GM21447 (cell line): ENCODE data around the gene MTG2.

Experiments used
- ATAC-seq: cut with Tn5 transposase; IDR thresholded peaks from one replicate; pipeline ENCODE4 v1.9.1; 2021; ENCODE audit not compliant: unreplicated experiment

Gene MTG2

GRCh38 chr20:62216636-62217566 lies 34.1 kb downstream of the MTG2 start:
- ATAC-seq, result no peak

GRCh38 chr20:62217913-62218773 lies 35.3 kb downstream of the MTG2 start:
- no peak for ATAC-seq

GRCh38 chr20:62219101-62219991 lies 36.5 kb downstream of the MTG2 start:
- ATAC-seq, result no peak

- ATAC-seq, result no peak
These were observed 37.3 kb downstream of the MTG2 start, which contains the start of gene HRH3 for GRCh38 chr20:62219992-62220665. HRH3 (minus strand) TSS chr20:62220278; CDS start chr20:62219970, 308 bp downstream.

GRCh38 chr20:62220666-62221568 lies 38.1 kb downstream of the MTG2 start:
- no peak for ATAC-seq

- ATAC-seq, result no peak
These were observed 39.5 kb downstream of the MTG2 start for GRCh38 chr20:62222266-62222850.

- no peak for ATAC-seq
These were observed 40.1 kb downstream of the MTG2 start for GRCh38 chr20:62222972-62223371.

GRCh38 chr20:62223571-62223970 lies 40.7 kb downstream of the MTG2 start:
- no peak for ATAC-seq

- ATAC-seq, result no peak
These were observed 41.5 kb downstream of the MTG2 start for GRCh38 chr20:62224113-62224855.

GRCh38 chr20:62225026-62225425 lies 42.2 kb downstream of the MTG2 start:
- ATAC-seq, result no peak

GRCh38 chr20:62225820-62226635 lies 43.2 kb downstream of the MTG2 start:
- no peak for ATAC-seq

- ATAC-seq, result no peak
These were observed 44.1 kb downstream of the MTG2 start for GRCh38 chr20:62226707-62227590.

- ATAC-seq, result no peak
These were observed 44.8 kb downstream of the MTG2 start for GRCh38 chr20:62227591-62227976.

GRCh38 chr20:62227977-62228958 lies 45.4 kb downstream of the MTG2 start:
- no peak for ATAC-seq

GRCh38 chr20:62228982-62229545 lies 46.2 kb downstream of the MTG2 start:
- ATAC-seq, result no peak
